Measurements from ENCODE around the gene KCNE1.

- no peak for TF ChIP-seq EP300 (IDR thresholded peaks at IDR 0.05)
- TF ChIP-seq POLR2A (IDR thresholded peaks at IDR 0.05; ENCODE audit: low read length), result no peak
- TF ChIP-seq NR3C1 (IDR thresholded peaks at IDR 0.05), result no peak
- TF ChIP-seq RFX5 (IDR thresholded peaks at IDR 0.05), result no peak
- TF ChIP-seq CTCF (IDR thresholded peaks at IDR 0.05), result no peak
- TF ChIP-seq REST (IDR thresholded peaks at IDR 0.05), result no peak
Observed at GRCh38 chr21:34559089-34559631, 47.1 kb upstream of the KCNE1 start.

All from A549 (cell line).